GM03348 (cell line): ENCODE measurements around the gene TCF4.

Experiments
- DNase-seq: peaks from one replicate; pipeline ENCODE4 v3.0.0; 2012; ENCODE audit warnings: low spot score

TCF4 gene

GRCh38 chr18:55320424-55321264, 267.3 kb downstream of the TCF4 start:
- DNase-seq, result no peak

GRCh38 chr18:55319459-55320193, 268.4 kb downstream of the TCF4 start:
- peak; percentile 35 for DNase-seq

GRCh38 chr18:55318951-55319441, 269.0 kb downstream of the TCF4 start:
- no peak for DNase-seq

- DNase-seq, result no peak
Observed at GRCh38 chr18:55317864-55318263, 270.1 kb downstream of the TCF4 start.

- no peak for DNase-seq
Observed at GRCh38 chr18:55317324-55317723, 270.7 kb downstream of the TCF4 start.

- DNase-seq, result no peak
Observed at GRCh38 chr18:55316486-55317184, 271.4 kb downstream of the TCF4 start.

- DNase-seq, result no peak
Observed at GRCh38 chr18:55314615-55315237, 273.3 kb downstream of the TCF4 start.

GRCh38 chr18:55314031-55314430, 274.0 kb downstream of the TCF4 start:
- DNase-seq, result no peak

- DNase-seq, result no peak
Observed at GRCh38 chr18:55310863-55311262, 277.1 kb downstream of the TCF4 start.

- no peak for DNase-seq
Observed at GRCh38 chr18:55310044-55310676, 277.8 kb downstream of the TCF4 start.

GRCh38 chr18:55309249-55309648, 278.7 kb downstream of the TCF4 start:
- DNase-seq, result no peak

- no peak for DNase-seq
Observed at GRCh38 chr18:55307505-55307904, 280.5 kb downstream of the TCF4 start.

GRCh38 chr18:55306359-55307024, 281.5 kb downstream of the TCF4 start:
- no peak for DNase-seq

GRCh38 chr18:55302167-55302833, 285.7 kb downstream of the TCF4 start:
- peak; percentile 26 for DNase-seq

- DNase-seq, result no peak
Observed at GRCh38 chr18:55301824-55302166, 286.2 kb downstream of the TCF4 start.

GRCh38 chr18:55300936-55301531, 287.0 kb downstream of the TCF4 start:
- peak; percentile 25 for DNase-seq

GRCh38 chr18:55300421-55300935, 287.5 kb downstream of the TCF4 start:
- peak; percentile 79 for DNase-seq

- no peak for DNase-seq
Observed at GRCh38 chr18:55296778-55297177, 291.2 kb downstream of the TCF4 start.

GRCh38 chr18:55296115-55296514, 291.9 kb downstream of the TCF4 start:
- no peak for DNase-seq

GRCh38 chr18:55290898-55291297, 297.1 kb downstream of the TCF4 start:
- no peak for DNase-seq
